Muscle layer of colon (tissue), 2 donors: ENCODE results near the gene ANAPC2.

Experiments
- H3K27ac ChIP-seq: one replicate; pipeline ENCODE4 v1.7.0; 2013; ENCODE audit warnings: low read depth, mild to moderate bottlenecking, low read length, moderate library complexity
- H3K27me3 ChIP-seq, 2 donors: one replicate each; pipeline ENCODE4 v1.7.0; 2013; ENCODE audit warnings: low read length in 2 of 2, mild to moderate bottlenecking in 2 of 2; ENCODE audit not compliant: insufficient read depth in 2 of 2, control insufficient read depth in 1 of 2
- H3K36me3 ChIP-seq: one replicate; pipeline ENCODE4 v1.7.0; 2013; ENCODE audit warnings: mild to moderate bottlenecking, low read length; ENCODE audit not compliant: insufficient read depth
- H3K4me1 ChIP-seq: one replicate; pipeline ENCODE4 v1.7.0; 2013; ENCODE audit warnings: mild to moderate bottlenecking, low read length; ENCODE audit not compliant: insufficient read depth
- H3K4me3 ChIP-seq, 2 donors: one replicate each; pipeline ENCODE4 v1.7.0; 2013; ENCODE audit warnings: low read length in 2 of 2, low read depth in 1 of 2, mild to moderate bottlenecking in 1 of 2, moderate library complexity in 1 of 2
- H3K9ac ChIP-seq: one replicate; pipeline ENCODE4 v1.7.0; 2013; ENCODE audit warnings: low read length
- H3K9me3 ChIP-seq: one replicate; pipeline ENCODE4 v1.7.0; 2013; ENCODE audit warnings: mild to moderate bottlenecking, low read length
- donor health status: abdominal sarcoma.
- donor health status: Adenocarcinoma of cecum.

Gene ANAPC2

DNA sequence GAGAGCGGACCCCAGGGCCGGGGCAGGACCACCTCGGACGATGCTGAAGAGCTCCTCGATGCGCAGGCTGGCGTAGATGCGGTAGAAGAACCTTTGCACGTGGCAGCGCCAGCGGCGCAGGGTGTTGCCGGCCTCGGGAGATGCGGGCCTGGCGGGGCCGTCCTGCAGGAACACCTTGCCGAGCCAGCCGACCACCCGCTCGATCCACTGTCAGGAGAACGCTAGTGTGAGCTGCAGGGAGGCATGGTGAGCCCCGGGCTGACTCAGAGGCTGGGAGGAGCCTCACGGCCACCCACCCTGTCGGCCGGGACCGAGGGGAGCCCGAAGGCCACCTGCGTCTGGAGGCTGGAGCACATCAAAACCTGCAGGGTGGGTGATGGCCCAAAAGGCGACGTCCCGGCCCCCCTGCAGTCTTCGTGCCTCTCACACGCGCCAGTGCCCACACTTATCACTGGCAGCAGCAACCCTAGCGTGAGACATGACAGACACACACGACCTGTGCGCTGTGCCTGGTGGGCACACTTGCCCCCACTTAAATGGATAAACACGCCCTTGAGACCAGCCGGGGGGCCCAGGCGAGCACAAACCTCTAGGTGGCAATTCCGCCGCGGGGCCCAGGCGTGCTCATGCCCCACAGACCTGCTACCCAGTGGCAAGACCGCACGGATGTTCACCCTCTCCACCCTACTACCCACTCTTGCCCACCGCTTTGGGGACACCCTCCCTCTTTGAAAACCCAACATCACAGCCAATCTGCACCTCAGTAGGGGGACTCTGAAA lies 3.3 kb downstream of the ANAPC2 start:
- Histone ChIP-seq H3K4me1 (peaks cover 28% of the 10 kb centered on the region), H3K9me3 (no peaks in the 10 kb centered on the region), H3K9ac (no peak overlapping the region), H3K27ac (no peak overlapping the region), H3K36me3 (peaks cover 60% of the 10 kb centered on the region), H3K4me3 (no peak overlapping the region), H3K27me3 (no peaks in the 10 kb centered on the region)

DNA sequence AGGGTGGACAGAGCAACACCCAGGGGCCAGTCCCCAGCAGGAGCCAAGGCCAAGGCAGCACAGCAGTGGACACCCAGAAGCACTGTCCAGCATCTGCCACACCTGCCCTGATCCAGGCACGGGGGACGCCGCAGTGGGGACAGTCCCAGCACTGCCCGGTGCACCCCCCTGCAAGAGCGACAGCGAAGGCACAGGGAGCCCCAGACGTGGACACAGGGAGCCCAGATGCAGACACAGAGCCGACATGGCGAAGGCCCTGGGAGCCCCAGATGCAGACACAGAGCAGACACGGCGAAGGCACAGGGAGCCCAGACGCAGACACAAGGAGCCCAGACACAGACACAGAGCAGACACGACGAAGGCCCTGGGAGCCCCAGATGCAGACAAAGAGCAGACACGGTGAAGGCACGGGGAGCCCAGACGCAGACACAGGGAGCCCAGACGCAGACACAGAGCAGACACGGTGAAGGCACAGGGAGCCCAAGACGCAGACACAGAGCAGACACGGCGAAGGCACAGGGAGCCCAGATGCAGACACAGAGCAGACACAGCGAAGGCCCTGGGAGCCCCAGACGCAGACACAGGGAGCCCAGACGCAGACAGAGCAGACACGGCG lies 4.3 kb downstream of the ANAPC2 start:
- Histone ChIP-seq H3K27ac (no peak overlapping the region), H3K36me3 (peaks cover 66% of the 10 kb centered on the region), H3K4me1 (peaks cover 19% of the 10 kb centered on the region), H3K9ac (no peak overlapping the region), H3K9me3 (no peaks in the 10 kb centered on the region), H3K4me3 (no peak overlapping the region), H3K27me3 (no peaks in the 10 kb centered on the region)

DNA sequence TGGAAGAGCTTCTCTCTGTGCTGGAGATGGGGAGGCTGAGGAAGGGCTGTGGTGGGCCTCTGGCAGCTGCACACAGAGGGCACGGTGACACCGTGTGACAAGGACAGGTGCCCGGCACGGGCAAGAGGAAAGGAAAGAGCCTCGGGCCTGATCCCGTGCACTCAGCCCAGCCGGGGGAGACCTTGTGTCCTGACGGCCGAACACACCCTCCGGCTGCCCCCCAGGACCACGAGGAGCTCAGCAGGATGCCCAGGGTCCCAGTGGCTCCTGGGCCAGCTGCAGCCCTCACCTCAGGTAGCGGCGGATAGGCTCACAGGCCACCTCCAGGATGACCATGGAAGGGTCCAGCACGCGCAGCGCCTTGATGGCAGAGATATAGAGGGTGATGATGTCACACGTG lies 5.5 kb downstream of the ANAPC2 start:
- Histone ChIP-seq H3K36me3 (peaks cover 69% of the 10 kb centered on the region), H3K27me3 (no peaks in the 10 kb centered on the region), H3K27ac (no peak overlapping the region), H3K4me3 (no peak overlapping the region), H3K9ac (no peak overlapping the region), H3K9me3 (no peaks in the 10 kb centered on the region), H3K4me1 (peaks cover 19% of the 10 kb centered on the region)

DNA sequence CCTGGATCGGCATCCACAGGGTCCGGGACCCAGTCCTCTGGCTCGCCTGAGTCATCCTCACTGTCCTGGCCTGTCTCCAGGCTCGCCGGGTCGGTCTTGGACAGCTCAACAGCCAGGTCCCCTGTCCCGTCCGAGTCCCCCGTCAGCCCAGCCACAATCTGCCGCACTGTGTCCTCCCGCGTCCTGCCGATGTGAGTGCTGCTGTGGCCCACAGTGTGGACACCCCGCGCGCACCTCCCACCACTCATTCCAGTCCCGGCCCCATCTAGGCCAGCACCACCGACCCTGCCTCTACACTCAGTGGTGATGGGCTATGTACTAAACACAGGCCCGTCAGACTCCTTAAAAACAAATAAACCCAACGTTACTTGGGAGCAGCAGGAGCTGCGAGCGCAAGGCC lies 6.7 kb downstream of the ANAPC2 start:
- no peak overlapping the region for H3K9ac ChIP-seq
- H3K4me1 ChIP-seq, result peaks cover 7% of the 10 kb centered on the region
- peaks cover 65% of the 10 kb centered on the region for H3K36me3 ChIP-seq
- no peak overlapping the region for H3K27ac ChIP-seq
- H3K4me3 ChIP-seq, result no peak overlapping the region
- H3K9me3 ChIP-seq, result no peaks in the 10 kb centered on the region
- H3K27me3 ChIP-seq, result no peaks in the 10 kb centered on the region

DNA sequence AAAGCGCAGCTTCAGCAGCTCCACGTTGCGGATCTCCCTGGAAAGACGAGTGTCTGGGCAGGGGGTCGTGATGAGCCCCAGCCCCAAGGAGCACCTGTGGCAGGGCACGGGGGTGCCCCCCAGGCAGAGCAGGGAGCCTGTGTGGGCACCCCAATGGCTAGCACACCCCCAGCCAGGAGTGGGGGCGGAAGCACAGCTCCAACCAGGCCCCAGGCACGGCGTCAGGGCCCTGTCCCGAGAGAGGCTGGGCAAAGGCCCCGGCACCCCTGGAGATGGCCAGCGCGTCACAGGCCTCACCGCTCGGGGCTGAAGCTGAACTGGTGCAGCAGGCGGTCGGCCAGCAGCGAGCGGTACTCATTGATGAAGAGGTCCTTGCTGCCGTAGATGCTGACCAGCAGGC lies 7.9 kb downstream of the ANAPC2 start:
- peaks cover 54% of the 10 kb centered on the region for H3K36me3 ChIP-seq
- no peak overlapping the region for H3K4me3 ChIP-seq
- H3K27me3 ChIP-seq, result no peaks in the 10 kb centered on the region
- no peak overlapping the region for H3K9ac ChIP-seq
- H3K9me3 ChIP-seq, result no peaks in the 10 kb centered on the region
- H3K27ac ChIP-seq, result no peak overlapping the region
- H3K4me1 ChIP-seq, result no peaks in the 10 kb centered on the region

DNA sequence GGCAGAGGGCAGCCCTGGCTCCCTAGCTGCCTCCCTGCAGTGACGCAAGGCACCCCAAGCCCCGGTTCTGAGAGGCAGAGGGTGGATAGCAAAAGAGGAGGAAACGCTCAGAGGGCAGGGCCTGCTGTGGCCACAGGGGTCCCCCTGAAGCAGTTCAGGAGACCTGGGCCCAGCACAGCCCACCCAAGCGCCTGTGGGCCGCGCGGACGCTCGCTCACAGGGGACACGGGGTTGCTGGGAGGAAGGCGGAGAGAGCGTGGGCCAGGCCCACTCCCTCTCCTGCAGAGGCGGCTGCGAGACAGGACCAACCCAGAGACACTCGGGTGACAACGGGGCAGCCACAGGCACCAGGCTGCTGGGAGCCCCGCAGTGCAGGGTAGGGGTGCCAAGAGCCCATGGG lies 8.6 kb downstream of the ANAPC2 start:
- Histone ChIP-seq H3K27ac (no peak overlapping the region), H3K4me3 (no peak overlapping the region), H3K9me3 (no peaks in the 10 kb centered on the region), H3K36me3 (peaks cover 48% of the 10 kb centered on the region), H3K4me1 (no peaks in the 10 kb centered on the region), H3K27me3 (no peaks in the 10 kb centered on the region), H3K9ac (no peak overlapping the region)

DNA sequence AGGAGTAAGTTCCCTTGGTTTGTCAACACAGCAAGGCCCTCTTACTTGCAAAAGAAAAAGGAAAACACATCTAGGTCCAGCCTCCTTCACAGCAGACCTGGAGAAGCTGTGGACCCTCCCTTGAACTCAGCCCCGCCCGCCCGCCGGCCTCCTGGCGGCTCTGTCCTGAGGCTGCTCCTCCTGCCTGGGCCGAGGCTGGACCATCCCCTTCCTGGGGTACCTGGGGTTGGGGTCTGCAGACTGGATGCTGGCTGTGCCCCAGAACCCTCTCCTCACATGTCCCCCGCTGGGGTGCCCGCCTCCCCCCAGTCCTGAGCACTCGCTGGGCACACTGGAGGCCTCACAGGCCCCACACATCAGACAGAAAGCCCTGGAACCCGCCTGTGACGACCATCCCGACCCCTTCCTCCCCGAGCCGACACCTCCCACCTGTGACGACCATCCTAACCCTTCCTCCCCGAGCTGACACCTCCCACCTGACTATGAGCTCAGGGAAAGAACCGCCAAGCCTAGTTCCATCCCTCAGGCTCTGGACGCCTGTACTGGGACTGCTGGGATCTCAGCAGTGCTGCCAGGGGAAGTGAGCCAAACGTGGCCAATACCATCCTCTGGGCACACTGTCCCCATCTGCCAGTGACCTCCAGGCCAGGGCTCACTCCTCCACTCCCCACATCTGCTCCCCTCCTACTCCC lies 9.3 kb downstream of the ANAPC2 start:
- no peaks in the 10 kb centered on the region for H3K4me1 ChIP-seq
- peaks cover 43% of the 10 kb centered on the region for H3K36me3 ChIP-seq
- H3K27ac ChIP-seq, result no peak overlapping the region
- H3K9me3 ChIP-seq, result no peaks in the 10 kb centered on the region
- no peak overlapping the region for H3K4me3 ChIP-seq
- no peak overlapping the region for H3K9ac ChIP-seq
- H3K27me3 ChIP-seq, result peaks cover 0 to 4% of the 10 kb centered on the region in 2 donors

DNA sequence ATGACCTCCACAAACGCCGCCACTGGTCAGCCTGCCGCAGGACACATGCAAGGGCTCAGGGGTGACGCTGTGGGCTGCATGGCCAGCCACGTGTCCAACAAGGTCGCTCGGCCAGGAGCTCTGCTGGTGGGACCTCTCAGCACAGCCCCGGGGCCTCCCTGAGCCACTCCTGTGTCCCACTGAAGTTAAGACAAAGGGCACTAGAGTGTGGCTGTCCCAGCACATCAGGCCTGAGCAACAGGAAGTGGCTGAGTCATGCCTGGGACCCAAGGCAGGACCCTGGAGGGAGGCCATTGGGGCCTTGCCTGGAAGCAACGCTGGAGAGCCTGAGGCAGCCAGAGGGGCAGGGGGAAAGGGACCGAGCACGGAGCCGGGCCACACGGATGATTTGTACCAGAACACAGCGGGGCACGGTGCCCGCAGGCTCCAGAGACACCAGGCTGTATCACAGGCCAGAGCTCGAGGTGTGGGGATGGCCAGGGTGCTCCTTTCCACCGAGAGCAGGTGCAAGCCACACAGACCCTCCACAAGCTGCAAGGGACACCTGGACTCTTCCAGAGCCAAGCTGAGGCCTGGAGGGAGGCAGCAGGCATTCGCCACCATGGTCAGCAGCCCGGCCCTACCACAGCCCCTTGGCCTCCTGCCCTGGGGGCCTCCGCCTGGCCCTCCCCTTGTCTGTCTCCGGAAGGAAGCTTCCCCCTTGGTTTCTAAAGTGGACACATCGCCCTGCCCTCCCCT lies 10.0 kb downstream of the ANAPC2 start:
- Histone ChIP-seq H3K36me3 (peaks cover 36% of the 10 kb centered on the region), H3K4me3 (no peak overlapping the region), H3K27ac (no peak overlapping the region), H3K9me3 (no peaks in the 10 kb centered on the region), H3K9ac (no peak overlapping the region), H3K4me1 (no peaks in the 10 kb centered on the region), H3K27me3 (peaks cover 0 to 6% of the 10 kb centered on the region in 2 donors)

DNA sequence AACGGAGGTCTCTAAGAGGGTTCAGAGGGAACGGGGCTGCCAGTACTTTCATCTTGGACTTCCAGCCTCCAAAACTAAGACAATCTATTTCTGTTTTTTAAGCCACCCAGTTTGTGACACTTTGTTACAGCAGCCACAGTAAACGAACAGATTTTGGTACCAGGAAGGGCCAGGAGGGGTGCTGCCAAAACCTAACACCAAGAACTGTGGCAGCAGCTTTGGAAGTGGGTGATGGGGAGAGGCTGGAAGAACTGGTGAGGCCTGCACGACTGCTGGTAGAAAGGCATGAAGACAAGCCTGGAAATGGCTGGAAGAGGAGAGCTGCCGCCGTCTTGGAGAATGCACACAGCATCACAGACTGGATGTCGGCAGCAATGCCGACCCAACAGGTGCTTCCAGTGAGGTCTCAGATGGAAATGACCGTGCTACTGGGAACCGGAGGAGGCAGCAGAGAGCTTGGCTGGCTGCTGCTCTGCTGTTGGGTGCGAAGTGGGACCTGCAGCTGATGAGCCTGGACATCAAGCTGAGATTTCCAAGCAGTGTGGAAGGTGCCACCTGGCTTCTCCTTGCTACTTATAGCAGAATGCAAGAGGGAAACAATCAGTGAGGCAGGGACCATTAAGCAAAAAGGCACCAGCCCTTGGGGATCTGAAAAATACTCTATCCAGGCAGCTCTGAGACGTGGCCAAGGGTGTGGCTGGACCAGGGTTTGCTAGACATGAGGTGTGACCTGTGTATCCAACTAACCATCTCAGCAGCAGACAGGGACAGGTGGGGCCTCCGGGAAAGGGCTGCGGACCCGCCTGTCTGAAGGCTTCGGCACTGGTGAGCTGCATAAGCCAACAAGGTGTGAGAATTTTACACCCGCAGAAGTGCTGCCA lies 11.8 kb downstream of the ANAPC2 start:
- Histone ChIP-seq H3K4me1 (no peaks in the 10 kb centered on the region), H3K27me3 (peaks cover 0 to 19% of the 10 kb centered on the region in 2 donors), H3K4me3 (no peak overlapping the region), H3K27ac (no peak overlapping the region), H3K36me3 (peaks cover 25% of the 10 kb centered on the region), H3K9ac (no peak overlapping the region), H3K9me3 (no peaks in the 10 kb centered on the region)

DNA sequence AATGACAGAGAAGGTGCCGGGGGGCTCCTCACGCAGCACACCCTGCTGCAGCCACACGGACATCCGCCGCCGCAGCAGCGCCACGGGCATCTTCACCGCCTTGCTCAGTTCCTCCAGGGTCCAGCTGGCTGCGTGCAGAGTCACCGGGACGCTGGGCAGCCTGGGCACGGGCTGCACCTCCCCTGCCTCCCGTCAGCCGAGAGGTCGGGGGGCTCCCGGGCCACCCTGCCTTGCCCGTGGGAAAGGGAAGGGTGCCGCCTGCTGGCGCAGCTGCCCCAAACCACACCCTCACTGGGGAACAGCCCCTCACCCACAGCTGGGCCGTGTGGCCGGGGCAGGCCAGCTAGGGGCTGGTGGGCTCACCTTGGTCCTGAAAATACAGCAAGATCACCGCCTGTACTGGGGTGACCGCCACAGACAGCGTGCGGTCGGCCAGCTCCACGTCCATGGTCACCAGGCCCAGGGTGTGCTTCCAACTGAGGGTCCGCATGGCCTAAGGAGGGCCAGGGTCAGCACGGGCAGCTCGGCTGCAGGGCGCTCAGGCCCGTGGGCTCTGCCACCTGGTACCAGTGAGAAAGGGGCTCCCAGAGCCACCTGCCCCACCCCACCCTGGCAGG lies 12.9 kb downstream of the ANAPC2 start:
- Histone ChIP-seq H3K27me3 (peaks cover 3 to 30% of the 10 kb centered on the region in 2 donors), H3K27ac (no peak overlapping the region), H3K9me3 (no peaks in the 10 kb centered on the region), H3K9ac (no peak overlapping the region), H3K36me3 (peaks cover 17% of the 10 kb centered on the region), H3K4me3 (no peak overlapping the region), H3K4me1 (no peaks in the 10 kb centered on the region)
